Liver (tissue), 3 donors: Measurements from ENCODE around the gene CHPF2.

Experiments
- EGR1 ChIP-seq, 2 donors: IDR thresholded peaks; 2 replicates each; pipeline ENCODE4 v1.6.1; 2016 to 2018; ENCODE audit warnings: antibody characterized with exemption in 2 of 2, low read depth in 2 of 2
- FOXA1 ChIP-seq: IDR thresholded peaks from 2 replicates; pipeline ENCODE4 v1.6.1; 2016; ENCODE audit warnings: antibody characterized with exemption
- GABPA ChIP-seq, 2 donors: IDR thresholded peaks in 1 of 2; conservative IDR thresholded peaks in 1 of 2; 2 replicates each; pipeline ENCODE4 v1.6.1; 2016; ENCODE audit warnings: antibody characterized with exemption in 2 of 2, mild to moderate bottlenecking in 1 of 2, moderate library complexity in 1 of 2
- JUND ChIP-seq, 2 donors: IDR thresholded peaks; 2 replicates each; pipeline ENCODE4 v1.6.1; 2016; ENCODE audit warnings: antibody characterized with exemption in 2 of 2
- MAX ChIP-seq: IDR thresholded peaks from 2 replicates; pipeline ENCODE4 v1.6.1; 2016; ENCODE audit warnings: antibody characterized with exemption
- NR2F2 ChIP-seq: IDR thresholded peaks from 2 replicates; pipeline ENCODE4 v1.6.1; 2016; ENCODE audit warnings: antibody characterized with exemption
- RAD21 ChIP-seq, 2 donors: IDR thresholded peaks; 2 replicates each; pipeline ENCODE4 v1.6.1; 2016; ENCODE audit warnings: antibody characterized with exemption in 2 of 2, mild to moderate bottlenecking in 2 of 2
- REST ChIP-seq: IDR thresholded peaks from 2 replicates; pipeline ENCODE4 v1.6.1; 2016; ENCODE audit warnings: antibody characterized with exemption, mild to moderate bottlenecking
- RXRA ChIP-seq, 2 donors: IDR thresholded peaks; 2 replicates each; pipeline ENCODE4 v1.6.1; 2017 to 2018; ENCODE audit warnings: antibody characterized with exemption in 2 of 2, mild to moderate bottlenecking in 1 of 2
- TAF1 ChIP-seq: conservative IDR thresholded peaks from 2 replicates; pipeline ENCODE4 v1.6.1; 2016; ENCODE audit warnings: antibody characterized with exemption, mild to moderate bottlenecking
- YY1 ChIP-seq: IDR thresholded peaks from 2 replicates; pipeline ENCODE4 v1.6.1; 2016; ENCODE audit warnings: antibody characterized with exemption, mild to moderate bottlenecking
- TF ChIP-seq, protein P1 (sequence below): fragments of 150-350 bp; IDR thresholded peaks from 2 replicates; pipeline ENCODE4 v1.5.1; 2017; ENCODE audit warnings: improper control_type of control experiment, low read depth, low read length; ENCODE audit not compliant: missing input control
- donor health status: healthy.
- donor health status: healthy.

DNA sequence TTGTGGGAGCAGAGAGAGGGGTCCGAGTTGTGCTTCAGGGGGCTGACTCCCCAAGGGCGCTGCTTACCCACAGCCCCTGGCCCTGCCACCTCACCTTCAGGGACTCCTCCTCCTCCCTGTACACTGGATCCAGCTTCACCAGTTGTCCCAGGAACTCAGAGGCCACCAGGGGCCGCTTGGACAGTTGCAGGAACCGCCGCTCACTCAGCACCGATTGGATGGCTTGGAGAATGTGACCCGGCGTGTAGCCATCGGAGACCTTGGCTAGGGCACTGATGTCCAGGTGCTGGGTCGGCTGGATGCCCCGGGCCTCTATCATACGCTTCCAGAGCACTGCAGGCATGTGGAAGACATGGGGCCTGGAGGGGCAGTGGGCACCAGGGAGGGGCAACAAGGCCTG lies 40.7 kb upstream of the CHPF2 start:
- no peak for TF ChIP-seq RXRA (IDR thresholded peaks at IDR 0.05)
- TF ChIP-seq, protein P1, sequence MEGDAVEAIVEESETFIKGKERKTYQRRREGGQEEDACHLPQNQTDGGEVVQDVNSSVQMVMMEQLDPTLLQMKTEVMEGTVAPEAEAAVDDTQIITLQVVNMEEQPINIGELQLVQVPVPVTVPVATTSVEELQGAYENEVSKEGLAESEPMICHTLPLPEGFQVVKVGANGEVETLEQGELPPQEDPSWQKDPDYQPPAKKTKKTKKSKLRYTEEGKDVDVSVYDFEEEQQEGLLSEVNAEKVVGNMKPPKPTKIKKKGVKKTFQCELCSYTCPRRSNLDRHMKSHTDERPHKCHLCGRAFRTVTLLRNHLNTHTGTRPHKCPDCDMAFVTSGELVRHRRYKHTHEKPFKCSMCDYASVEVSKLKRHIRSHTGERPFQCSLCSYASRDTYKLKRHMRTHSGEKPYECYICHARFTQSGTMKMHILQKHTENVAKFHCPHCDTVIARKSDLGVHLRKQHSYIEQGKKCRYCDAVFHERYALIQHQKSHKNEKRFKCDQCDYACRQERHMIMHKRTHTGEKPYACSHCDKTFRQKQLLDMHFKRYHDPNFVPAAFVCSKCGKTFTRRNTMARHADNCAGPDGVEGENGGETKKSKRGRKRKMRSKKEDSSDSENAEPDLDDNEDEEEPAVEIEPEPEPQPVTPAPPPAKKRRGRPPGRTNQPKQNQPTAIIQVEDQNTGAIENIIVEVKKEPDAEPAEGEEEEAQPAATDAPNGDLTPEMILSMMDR = no peak
- TF ChIP-seq RAD21 (IDR thresholded peaks at IDR 0.05) = no peak
- TF ChIP-seq YY1 = no peak
- TF ChIP-seq GABPA (IDR thresholded peaks at IDR 0.05 in 1 of 2, conservative IDR thresholded peaks at IDR 0.05 in 1 of 2) = no peak
- no peak for TF ChIP-seq TAF1
- no peak for TF ChIP-seq REST
- TF ChIP-seq FOXA1 = no peak
- TF ChIP-seq NR2F2 = no peak
- no peak for TF ChIP-seq MAX
- TF ChIP-seq JUND (IDR thresholded peaks at IDR 0.05) = no peak
- TF ChIP-seq EGR1 (IDR thresholded peaks at IDR 0.05; ENCODE audit: low read depth in 2 of 2) = no peak
